K562 (cell line): ENCODE measurements around the gene TRIM38. TPM values are rescaled to one million over a fixed set of nuclear protein-coding genes. Genes with fewer than 3 reads are reported as not detected.

ENCODE experiments used
- E2F4 ChIP-seq: sonication (generic); formaldehyde crosslinking; IDR thresholded peaks from 2 replicates; pipeline ENCODE4 v1.8.0; 2022; ENCODE audit warnings: mild to moderate bottlenecking, low read depth, missing genetic modification reagents
- ETS1 ChIP-seq: conservative IDR thresholded peaks from 2 replicates; pipeline ENCODE4 v1.6.1; 2011; ENCODE audit warnings: low read depth, mild to moderate bottlenecking, low read length; ENCODE audit not compliant: control insufficient read depth
- GMEB1 ChIP-seq: fragments of 250-450 bp; sonication (Bioruptor Pico); IDR thresholded peaks from 2 replicates; pipeline ENCODE4 v1.4.0; 2020; ENCODE audit warnings: mild to moderate bottlenecking
- GTF2E2 ChIP-seq: fragments of 200-800 bp; sonication (Bioruptor generic); IDR thresholded peaks from 2 replicates; pipeline ENCODE4 v1.6.1; 2016; ENCODE audit warnings: missing genetic modification characterization, missing compliant biosample characterization
- HNRNPH1 ChIP-seq: fragments of 200-400 bp; formaldehyde crosslinking; optimal IDR thresholded peaks from 2 replicates; pipeline ENCODE3; 2017; ENCODE audit warnings: low read depth, mild to moderate bottlenecking, low read length, moderate library complexity
- NELFE ChIP-seq: IDR thresholded peaks from 2 replicates; pipeline ENCODE4 v1.6.1; 2011; ENCODE audit warnings: mild to moderate bottlenecking; ENCODE audit not compliant: insufficient read depth, insufficient read length
- NFRKB ChIP-seq: fragments of 450-650 bp; IDR thresholded peaks from 2 replicates; pipeline ENCODE4 v1.6.1; 2016; ENCODE audit warnings: low read depth
- RERE ChIP-seq: sonication (generic); formaldehyde crosslinking; IDR thresholded peaks from 2 replicates; pipeline ENCODE4 v1.8.0; 2023; ENCODE audit warnings: missing genetic modification reagents, mild to moderate bottlenecking, borderline replicate concordance
- RFX7 ChIP-seq: fragments of 250-450 bp; sonication (Bioruptor Pico); IDR thresholded peaks from 2 replicates; pipeline ENCODE4 v1.5.1; 2021; ENCODE audit warnings: mild to moderate bottlenecking
- SIN3B ChIP-seq: fragments of 450-650 bp; IDR thresholded peaks from 2 replicates; pipeline ENCODE4 v1.6.1; 2017; ENCODE audit warnings: low read depth, mild to moderate bottlenecking, moderate library complexity
- SMAD4 ChIP-seq: fragments of 250-450 bp; sonication (Bioruptor Pico); conservative IDR thresholded peaks from 2 replicates; pipeline ENCODE4 v1.8.0; 2021; ENCODE audit warnings: inconsistent platforms, mild to moderate bottlenecking, moderate library complexity
- STAT6 ChIP-seq: sonication (generic); formaldehyde crosslinking; IDR thresholded peaks from 2 replicates; pipeline ENCODE4 v1.8.1; 2023; ENCODE audit warnings: mild to moderate bottlenecking, missing genetic modification reagents
- TBL1XR1 ChIP-seq, 2 experiments: IDR thresholded peaks; 2 replicates each; pipeline ENCODE4 v1.6.1; 2012; ENCODE audit warnings: improper control_type of control experiment in 2 of 2, low read length in 2 of 2, mild to moderate bottlenecking in 1 of 2
- ZNF589 ChIP-seq: fragments of 200-800 bp; sonication (Bioruptor generic); IDR thresholded peaks from 2 replicates; pipeline ENCODE4 v1.6.1; 2016; ENCODE audit warnings: low read depth, missing genetic modification characterization, missing compliant biosample characterization
- polyA plus RNA-seq, 8 experiments: library from polyadenylated mRNA; depleted of rRNA in 4 of 8; stranded (reverse) in 5 of 8; unstranded in 3 of 8; fragments of >200 nt; fragmentation: Nextera tagmentation in 2 of 8; fragmentation: Illumina TruSeq in 1 of 8; extraction: Ambion mirVana in 2 of 8; extraction: Trizol in 1 of 8; gene quantifications; 2 replicates each; pipeline versions ENCODE4 v1.2.1 to v1.2.3, GENCODE V29; 2011 to 2014; ENCODE audit warnings: inconsistent platforms in 1 of 8, missing spikeins in 1 of 8
- total RNA-seq, 7 experiments: library from RNA; depleted of rRNA in 6 of 7; stranded (reverse); fragments of >200 nt in 6 of 7; fragmentation: Illumina TruSeq in 2 of 7; extraction: Trizol in 2 of 7; gene quantifications; 2 replicates each; pipeline versions ENCODE4 v1.2.1 to v1.2.3, GENCODE V29; 2011 to 2021; ENCODE audit warnings: low replicate concordance in 1 of 7

The TRIM38 gene
- total and polyA plus RNA-seq, 9 of the 15 experiments (the other 6 are each of a cell fraction or from before 2014, with no cell fraction given): 1.7 to 6.7 (median 6.3) TPM

- peak; percentile 12; the same call in 1 of the 2 replicates for TF ChIP-seq SIN3B
- TF ChIP-seq NFRKB: peak; percentile 51; the same call in 1 of the 2 replicates
- TF ChIP-seq HNRNPH1: no peak
- peak; percentile 73 to 96 for TF ChIP-seq TBL1XR1 (IDR thresholded peaks at IDR 0.05; ENCODE audit: low read length in 2 of 2)
- 0 out of 2 replicates have a peak, but pooled peaks have one; percentile 23 for TF ChIP-seq RERE (CRISPR knock-in tag)
- peak; percentile 97 for TF ChIP-seq SMAD4
- TF ChIP-seq STAT6 (CRISPR knock-in tag): 0 out of 2 replicates have a peak, but pooled peaks have one; percentile 92
- peak; percentile 97 for TF ChIP-seq NELFE
- peak; percentile 98 for TF ChIP-seq E2F4 (CRISPR knock-in tag)
- TF ChIP-seq GTF2E2 (tag): peak; percentile 99
- TF ChIP-seq RFX7 (CRISPR knock-in tag): peak; percentile 89
- TF ChIP-seq ETS1: peak; percentile 99
- TF ChIP-seq ZNF589: peak; percentile 94
- TF ChIP-seq GMEB1 (CRISPR knock-in tag): 0 out of 2 replicates have a peak, but pooled peaks have one; percentile 14
These were observed 69.2 kb downstream of the TRIM38 start (continued) for GRCh38 chr6:26031595-26032339.
